ENCODE results near the gene BCL2L13. TPM values are rescaled to one million over a fixed set of nuclear protein-coding genes. Genes with fewer than 3 reads are reported as not detected.
"Not testable (repeated sequence)": the region's sequence is repeated elsewhere in the genome, so short reads cannot be mapped to it uniquely, and the experiment has no call there.

Gene BCL2L13
- total RNA-seq, 1 donor from 2014 or later = 39.9 TPM

DNA sequence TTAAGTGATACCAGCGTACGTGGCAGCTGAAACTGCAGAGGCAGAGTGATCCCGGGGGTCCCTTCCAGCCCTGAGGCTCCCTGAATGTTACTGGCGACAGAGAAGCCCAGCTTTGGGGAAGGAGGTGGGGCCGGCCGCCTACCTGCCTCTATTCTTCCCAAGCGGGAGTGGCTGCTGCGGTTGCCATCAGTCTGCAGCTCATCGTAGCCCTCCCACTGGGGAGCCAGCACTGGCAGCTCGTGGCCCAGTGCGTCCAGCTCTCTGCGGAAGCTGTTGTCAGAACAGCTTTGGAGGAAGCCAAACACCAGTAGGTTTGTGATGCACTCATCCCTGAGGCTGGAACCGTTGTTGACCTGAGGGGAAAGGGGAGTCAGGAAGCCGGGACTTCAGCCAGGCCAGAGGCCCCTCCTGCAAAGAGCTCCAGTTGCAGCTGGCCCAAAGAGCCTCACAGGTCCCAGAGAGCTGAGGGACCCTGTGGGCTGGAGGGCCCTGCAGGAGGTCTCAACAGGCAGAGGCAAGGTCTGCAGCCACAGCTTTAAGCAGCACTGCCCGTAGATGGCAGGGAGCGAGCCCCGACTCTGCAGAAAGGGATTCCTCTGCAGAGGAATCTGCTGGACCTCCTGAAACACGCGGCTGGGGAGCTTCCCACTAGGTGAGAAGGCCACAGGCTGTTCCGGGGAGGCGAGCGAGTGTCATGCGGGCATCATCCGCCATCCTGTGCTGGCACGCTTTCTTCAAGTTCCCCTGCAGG, 105.3 kb downstream of the BCL2L13 start:
- intact Hi-C loops (cut with DNase I) = no loop called here
- ATAC-seq = no peak
- DNase-seq (ENCODE audit: low spot score) = no peak

GRCh38 chr22:17744430-17744829, 105.9 kb downstream of the BCL2L13 start:
- intact Hi-C loops (cut with DNase I) = no loop called here
- ATAC-seq (no peak), DNase-seq (ENCODE audit: low spot score) (no peak)

DNA sequence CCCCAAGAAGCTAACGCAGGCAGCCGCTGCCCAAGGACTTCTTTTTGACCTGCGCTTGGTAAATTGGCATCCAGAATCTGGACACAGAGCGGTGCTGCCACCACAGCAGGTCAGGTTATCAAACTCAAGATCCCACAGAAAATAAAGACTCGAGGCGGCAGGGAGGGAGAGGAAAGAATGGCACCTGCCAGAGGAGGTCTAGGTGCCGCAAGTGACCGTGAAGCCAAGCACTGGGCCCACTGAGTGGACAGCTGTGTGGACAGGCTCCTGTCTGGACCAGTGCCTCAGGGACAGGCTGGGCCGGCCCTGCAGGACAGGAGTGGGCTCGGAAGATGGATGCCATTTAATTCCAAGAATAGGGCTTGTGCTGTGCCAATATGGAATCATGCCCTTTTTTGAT, 108.4 kb downstream of the BCL2L13 start:
- DNase-seq (ENCODE audit: low spot score) (no peak), ATAC-seq (no peak)
- intact Hi-C loops (cut with DNase I) = no loop called here

GRCh38 chr22:17748555-17749353, 110.2 kb downstream of the BCL2L13 start:
- ATAC-seq = no peak
- intact Hi-C loops (cut with DNase I) = no loop called here
- DNase-seq (ENCODE audit: low spot score) = no peak

GRCh38 chr22:17749605-17750395, 111.2 kb downstream of the BCL2L13 start:
- DNase-seq (ENCODE audit: low spot score) (no peak), ATAC-seq (peak; percentile 30)
- intact Hi-C loops (cut with DNase I) = no loop called here

- ATAC-seq (no peak), DNase-seq (ENCODE audit: low spot score) (no peak)
- intact Hi-C loops (cut with DNase I) = no loop called here
Observed at GRCh38 chr22:17751596-17751995, 113.0 kb downstream of the BCL2L13 start.

DNA sequence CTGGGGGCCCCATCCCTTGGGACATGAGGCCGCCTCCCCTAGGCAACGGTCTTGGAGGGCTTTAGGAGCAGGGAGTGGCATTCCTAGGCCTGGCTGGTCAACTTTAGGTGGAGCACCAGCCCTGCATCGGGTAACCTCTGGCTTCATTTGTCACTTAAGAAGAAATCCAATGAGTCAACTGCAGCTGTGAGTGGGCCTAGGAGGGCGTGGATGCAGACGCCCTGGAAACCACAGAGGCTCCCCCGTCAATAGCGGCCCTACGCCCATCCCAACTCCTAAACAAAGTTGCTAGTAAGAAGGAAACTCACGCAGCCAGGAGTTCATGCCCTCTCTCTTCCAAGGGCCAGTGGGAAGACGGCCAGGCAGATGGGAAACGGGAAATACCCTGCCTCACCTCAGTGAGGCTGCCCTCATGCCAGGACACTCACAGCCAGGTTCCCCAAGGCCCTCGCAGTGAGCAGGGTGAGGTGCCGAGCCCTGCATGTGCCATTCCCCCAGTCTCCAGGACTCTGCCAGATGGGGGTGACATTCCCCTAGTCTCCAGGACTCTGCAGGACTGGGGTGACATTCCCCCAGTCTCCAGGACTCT, 114.9 kb downstream of the BCL2L13 start:
- DNase-seq (ENCODE audit: low spot score) = no peak
- no peak for ATAC-seq
- intact Hi-C loops (cut with DNase I) = no loop called here

- intact Hi-C loops (cut with DNase I) = no loop called here
- no peak for ATAC-seq
- no peak for DNase-seq (ENCODE audit: low spot score)
Observed at GRCh38 chr22:17754233-17754925, 115.8 kb downstream of the BCL2L13 start.

DNA sequence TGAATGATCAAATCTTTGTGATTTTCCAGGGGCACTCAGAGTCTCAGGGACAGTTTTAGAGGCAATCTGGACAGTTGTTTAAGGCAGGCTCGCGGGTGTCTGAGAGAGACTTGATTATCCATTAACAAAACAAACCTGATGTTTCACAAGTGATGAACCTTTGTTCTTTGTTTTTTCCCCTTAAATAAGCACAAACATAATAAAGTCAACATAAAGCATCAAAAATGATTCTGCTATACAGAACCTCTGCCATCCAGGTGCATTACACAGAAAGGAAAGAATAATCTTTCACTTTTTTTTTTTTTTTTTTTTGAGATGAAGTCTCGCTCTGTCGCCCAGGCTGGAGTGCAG, 122.6 kb downstream of the BCL2L13 start:
- DNase-seq (ENCODE audit: low spot score) (no peak), ATAC-seq (no peak)
- intact Hi-C loops (cut with DNase I) = no loop called here

- intact Hi-C loops (cut with DNase I); DNase-seq (ENCODE audit: low spot score); ATAC-seq: not testable (repeated sequence)
Observed at GRCh38 chr22:17763442-17763841, 124.9 kb downstream of the BCL2L13 start.

DNA sequence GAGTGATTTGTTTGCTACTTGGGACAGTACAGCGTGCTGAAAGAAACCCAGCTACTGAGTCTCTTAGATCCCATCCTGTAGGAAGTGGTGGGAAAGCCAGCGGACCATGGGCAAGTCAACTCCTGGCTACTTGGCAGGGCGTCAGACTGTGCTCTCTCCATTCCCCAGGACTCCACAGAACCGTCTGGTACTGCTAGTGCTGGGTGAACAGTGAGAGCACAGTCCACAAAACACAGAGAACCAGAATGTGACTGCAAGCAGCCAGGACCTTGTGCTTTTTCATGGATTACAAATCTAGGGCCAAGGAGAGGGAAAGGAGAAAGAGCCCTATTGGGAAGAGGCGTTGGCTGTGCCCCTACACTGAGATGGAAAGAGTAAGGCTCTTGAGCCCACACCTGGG, 125.5 kb downstream of the BCL2L13 start:
- no peak for DNase-seq (ENCODE audit: low spot score)
- no peak for ATAC-seq
- intact Hi-C loops (cut with DNase I) = no loop called here

GRCh38 chr22:17764852-17765251, 126.3 kb downstream of the BCL2L13 start:
- intact Hi-C loops (cut with DNase I); DNase-seq (ENCODE audit: low spot score); ATAC-seq: not testable (repeated sequence)

GRCh38 chr22:17767233-17768065, 128.9 kb downstream of the BCL2L13 start:
- ATAC-seq (no peak), DNase-seq (ENCODE audit: low spot score) (no peak)
- intact Hi-C loops (cut with DNase I) = no loop called here

DNA sequence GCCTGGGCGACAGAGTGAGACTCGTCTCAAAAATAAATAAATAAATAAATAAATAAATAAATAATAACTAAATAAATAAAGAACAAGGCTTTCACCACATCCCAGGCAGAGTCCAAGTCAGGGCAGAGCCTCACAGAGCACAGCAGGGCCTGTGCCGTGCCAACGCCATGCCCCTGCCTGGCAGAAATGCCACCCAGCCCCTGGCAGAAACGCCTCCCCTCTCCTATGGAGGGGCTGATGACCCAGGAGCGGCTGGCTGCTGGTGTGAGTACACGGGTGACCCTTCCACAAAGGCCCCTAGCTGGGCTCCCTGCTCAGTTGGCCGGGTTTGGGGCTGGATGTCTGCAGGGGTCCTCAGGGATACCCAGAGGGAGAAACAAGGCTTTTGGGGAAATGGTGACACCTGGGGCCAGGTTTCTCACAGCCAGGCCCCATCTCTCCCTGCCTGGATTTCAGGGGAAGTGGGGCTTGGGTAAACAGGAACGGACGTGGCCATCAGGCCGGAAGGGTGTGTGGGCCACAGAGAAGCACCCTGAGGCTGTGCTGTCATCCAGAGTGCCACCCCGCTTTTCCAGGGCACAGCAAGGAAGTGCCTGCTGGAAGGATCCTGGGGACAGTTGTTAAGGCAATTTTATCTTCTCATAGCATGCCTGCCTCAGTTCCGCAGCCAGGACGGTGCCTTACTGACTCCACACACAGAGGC, 130.6 kb downstream of the BCL2L13 start:
- intact Hi-C loops (cut with DNase I) = no loop called here
- no peak for ATAC-seq
- no peak for DNase-seq (ENCODE audit: low spot score)

- DNase-seq (ENCODE audit: low spot score) (no peak), ATAC-seq (no peak)
- intact Hi-C loops (cut with DNase I) = no loop called here
Observed at GRCh38 chr22:17769716-17770082, 131.1 kb downstream of the BCL2L13 start.

GRCh38 chr22:17770180-17771077, 131.9 kb downstream of the BCL2L13 start:
- intact Hi-C loops (cut with DNase I) = no loop called here
- ATAC-seq = no peak
- no peak for DNase-seq (ENCODE audit: low spot score)
